HG03135 (cell line): ENCODE measurements around the gene SP100.
"Not testable (repeated sequence)": the region's sequence is repeated elsewhere in the genome, so short reads cannot be mapped to it uniquely, and the experiment has no call there.

Source experiments
- ATAC-seq: cut with Tn5 transposase; IDR thresholded peaks from one replicate; pipeline ENCODE4 v1.9.1; 2021; ENCODE audit warnings: mild to moderate bottlenecking, moderate library complexity; ENCODE audit not compliant: unreplicated experiment

SP100 gene

GRCh38 chr2:230416061-230416721 is at the start of gene SP100:
Gene SP100, plus strand, starts transcription at chr2:230416201. Its CDS starts 96 bp downstream, at chr2:230416297.
- ATAC-seq = peak; percentile 87

DNA sequence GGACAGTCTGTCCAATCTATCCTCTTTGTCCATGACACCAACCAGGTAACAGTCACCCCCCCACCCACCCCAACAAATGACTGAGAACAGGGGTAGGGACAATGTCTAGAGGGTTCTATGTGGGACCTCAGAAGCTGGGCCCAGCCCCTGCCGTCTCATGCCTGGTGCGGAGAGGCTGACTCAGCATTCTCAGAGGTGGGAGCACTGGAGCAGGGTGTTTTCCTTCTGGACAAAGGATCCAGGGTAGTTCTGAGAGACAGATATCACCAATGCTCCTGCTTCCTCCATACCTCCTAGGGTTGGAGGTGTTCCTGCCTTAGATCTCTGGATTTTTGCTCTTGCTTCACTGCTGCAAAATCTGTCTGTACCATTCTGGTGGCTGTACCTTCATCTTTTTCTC is 33.9 kb upstream of the SP100 start:
- no peak for ATAC-seq

DNA sequence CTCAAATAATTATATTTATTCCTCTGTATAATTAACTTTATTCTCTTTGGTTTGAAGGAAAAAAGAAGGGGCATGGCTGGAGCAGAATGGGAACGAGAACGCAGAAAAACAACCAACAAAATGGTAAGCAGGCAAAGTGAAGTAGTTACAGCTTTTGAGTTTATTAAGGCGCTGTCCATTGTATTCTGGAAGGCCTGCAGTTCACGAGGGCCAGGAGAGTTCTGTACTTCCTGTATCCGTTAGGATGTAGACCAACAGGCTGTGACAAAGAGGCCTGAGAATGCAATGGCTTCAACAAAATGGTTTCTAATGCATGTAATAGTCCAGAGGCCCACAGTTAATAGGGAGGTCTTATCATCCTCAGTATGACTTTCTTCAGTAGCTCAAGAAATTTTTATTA is 32.5 kb upstream of the SP100 start:
- no peak for ATAC-seq

GRCh38 chr2:230384986-230385385 is 31.0 kb upstream of the SP100 start:
- no peak for ATAC-seq

GRCh38 chr2:230394301-230394700 is 21.7 kb upstream of the SP100 start:
- no peak for ATAC-seq

DNA sequence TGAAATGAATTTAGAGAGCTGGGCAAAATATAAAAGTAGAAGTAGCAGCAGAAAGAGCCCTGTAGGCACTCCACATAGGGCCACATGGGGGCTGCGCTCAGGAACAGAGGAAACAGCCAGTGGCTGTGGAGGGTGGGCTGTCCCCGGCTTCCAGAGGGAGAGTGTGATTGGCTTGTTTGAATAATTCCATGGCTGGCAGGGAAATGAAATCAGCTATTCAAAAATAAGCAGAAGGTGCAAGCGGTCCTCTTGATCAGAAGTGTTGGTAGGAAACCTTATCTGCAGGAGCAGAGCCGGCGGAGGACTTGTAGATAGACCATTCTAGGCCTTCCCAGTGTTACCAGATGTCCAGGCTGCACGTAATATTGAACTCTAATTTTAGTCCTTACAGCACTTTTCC is 17.3 kb upstream of the SP100 start:
- not testable (repeated sequence) for ATAC-seq

GRCh38 chr2:230400041-230400440 is 16.0 kb upstream of the SP100 start:
- ATAC-seq = no peak

- no peak for ATAC-seq
These were observed 15.5 kb upstream of the SP100 start for GRCh38 chr2:230400454-230400853.

GRCh38 chr2:230401026-230401425 is 15.0 kb upstream of the SP100 start:
- not testable (repeated sequence) for ATAC-seq

DNA sequence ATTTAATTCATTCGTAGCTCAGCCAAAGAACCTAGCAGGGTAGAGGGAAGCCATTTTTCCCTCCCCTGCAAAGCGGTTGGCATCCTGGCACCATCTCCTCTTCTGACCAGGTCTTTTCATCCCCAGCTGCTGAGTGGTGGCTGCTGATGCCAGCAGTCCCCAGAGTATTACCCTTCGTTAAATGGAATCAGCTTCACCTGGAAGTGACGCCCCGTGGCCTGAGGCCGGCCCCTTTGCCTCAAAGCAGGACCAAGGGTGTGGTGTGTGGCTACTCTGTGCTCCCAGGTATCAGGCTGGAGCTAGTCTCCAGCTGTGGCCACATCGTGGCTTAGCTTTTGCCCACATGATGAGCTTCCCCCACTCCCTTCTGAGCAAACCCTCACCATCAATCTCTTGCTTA is 12.3 kb upstream of the SP100 start:
- no peak for ATAC-seq

DNA sequence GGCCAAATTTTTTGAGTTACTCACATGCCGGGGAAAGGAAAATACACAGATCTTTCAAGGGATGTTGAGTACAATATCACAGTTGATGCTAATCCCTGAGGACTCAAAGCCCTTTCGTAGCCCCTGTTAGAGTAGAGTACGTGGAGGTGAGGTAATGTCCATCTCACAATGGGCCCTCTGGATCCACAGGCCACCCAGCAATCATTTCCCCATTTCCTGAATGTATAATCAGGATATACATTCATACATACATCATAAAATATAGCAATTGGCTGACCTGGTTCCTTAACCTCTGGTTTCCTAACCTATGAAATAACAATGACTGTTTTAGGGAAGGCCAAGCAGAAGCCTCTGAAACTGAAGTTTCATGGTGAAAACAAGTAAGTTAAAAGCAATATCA is 10.2 kb upstream of the SP100 start:
- ATAC-seq = no peak

- ATAC-seq = no peak
These were observed 7.7 kb upstream of the SP100 start for GRCh38 chr2:230408244-230408842.

- not testable (repeated sequence) for ATAC-seq
These were observed 6.7 kb upstream of the SP100 start for GRCh38 chr2:230409316-230409715.

GRCh38 chr2:230410263-230410662 is 5.7 kb upstream of the SP100 start:
- ATAC-seq = no peak

- no peak for ATAC-seq
These were observed 5.0 kb upstream of the SP100 start for GRCh38 chr2:230410861-230411569.

GRCh38 chr2:230411570-230412370 is 4.2 kb upstream of the SP100 start:
- peak; percentile 56 for ATAC-seq

DNA sequence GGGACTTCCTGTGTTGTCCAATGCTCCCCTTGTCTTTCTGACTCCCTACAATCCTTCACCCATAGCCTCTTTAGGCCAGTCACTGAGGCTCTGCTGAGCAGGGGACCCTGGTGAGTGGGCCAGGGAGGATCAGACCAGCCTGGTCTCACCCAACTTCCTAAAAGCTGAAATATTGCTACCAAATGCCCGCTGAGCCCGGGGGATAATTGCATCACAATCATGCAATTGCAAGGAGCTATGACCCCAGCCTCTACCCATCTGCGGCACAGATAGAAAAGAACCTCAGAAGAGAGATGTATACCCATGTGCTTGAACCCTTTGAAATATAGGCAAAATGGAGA is 3.7 kb upstream of the SP100 start:
- ATAC-seq = no peak

GRCh38 chr2:230412846-230413245 is 3.2 kb upstream of the SP100 start:
- ATAC-seq = no peak

DNA sequence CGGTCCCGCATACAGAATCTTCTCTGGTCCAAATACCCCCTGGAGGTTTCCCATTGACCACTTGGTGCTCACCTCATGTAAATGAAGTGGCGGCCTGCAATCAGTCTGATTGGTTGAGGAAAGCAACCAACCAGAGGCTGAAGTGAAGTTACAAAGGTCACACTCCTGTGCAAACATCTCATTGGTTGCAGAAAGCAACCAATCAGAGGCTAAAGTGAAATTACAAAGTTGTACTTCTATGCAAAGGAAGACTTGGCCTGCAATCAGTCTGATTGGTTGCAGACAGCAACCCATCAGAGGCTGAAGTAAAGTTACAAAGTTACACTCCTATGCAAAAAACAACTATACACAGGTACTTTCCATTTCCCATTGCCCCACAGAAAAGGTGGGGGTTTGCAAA is 2.5 kb upstream of the SP100 start:
- ATAC-seq = no peak

DNA sequence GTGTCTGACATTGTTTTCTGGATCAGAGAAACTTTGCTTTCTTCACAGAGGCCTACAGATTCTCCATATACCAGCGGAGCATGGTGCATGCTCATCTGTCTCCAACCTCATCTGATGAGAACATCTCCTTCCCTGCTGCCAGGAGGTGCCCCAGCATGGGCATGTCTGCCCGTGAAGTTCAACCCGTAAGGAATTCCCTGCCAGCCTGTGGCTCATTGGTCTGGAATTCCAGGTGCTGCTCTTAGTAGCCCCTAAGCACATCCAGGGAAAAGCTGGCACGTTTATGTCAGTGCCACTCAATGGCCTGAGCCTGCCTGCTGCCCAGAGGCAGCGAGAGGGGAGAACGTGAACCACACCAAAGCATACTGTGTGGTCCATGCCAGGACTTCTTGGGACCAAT is 1.7 kb upstream of the SP100 start:
- no peak for ATAC-seq

DNA sequence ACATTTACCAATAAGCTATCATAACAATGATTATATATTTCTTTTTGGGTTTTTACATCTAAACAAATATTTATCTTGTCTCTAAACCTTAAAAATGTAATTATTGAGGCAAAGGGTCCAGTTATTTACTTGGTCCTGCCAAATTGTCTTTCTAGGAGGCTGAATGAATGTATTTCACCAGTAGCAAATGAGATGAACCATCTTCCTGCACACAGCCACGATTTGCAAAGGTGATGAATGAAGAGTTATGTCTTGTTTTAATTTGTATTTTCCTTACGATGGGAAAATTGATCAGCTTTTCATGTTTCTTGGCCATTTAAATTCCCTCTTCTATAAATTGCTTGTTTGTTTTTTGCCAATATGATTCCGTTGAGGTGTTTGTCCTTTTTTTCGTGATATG is 1.4 kb downstream of the SP100 start:
- ATAC-seq = no peak
